Activated B cell treated with CpG ODN at 0.5 μM for 24 hours (primary cell): ENCODE data around the gene PEPD. TPM values are rescaled to one million over a fixed set of nuclear protein-coding genes. Genes with fewer than 3 reads are reported as not detected.

Experiments
- ATAC-seq: fragments of 200-7000 bp; cut with Tn5 transposase; one replicate; pipeline ENCODE4 v1.10.0; 2021; ENCODE audit warnings: low read depth, mild to moderate bottlenecking, moderate library complexity
- CTCF ChIA-PET: fragments of 350-600 bp; sonication (Branson Sonifier 250); formaldehyde crosslinking; loops from one replicate; lab custom pipeline; 2021; ENCODE audit warnings: antibody characterized with exemption; lab: Charles Lee
- POLR2A ChIA-PET: fragments of 350-600 bp; sonication (Branson Sonifier 250); formaldehyde crosslinking; loops from one replicate; lab custom pipeline; 2021; ENCODE audit warnings: antibody characterized with exemption; lab: Charles Lee
- DNase-seq: peaks from one replicate; pipeline ENCODE4 v3.0.0; 2022
- H3K27ac Mint-ChIP-seq: one replicate; pipeline ENCODE4 v1.8.0; 2020; ENCODE audit warnings: mixed read lengths
- H3K27me3 Mint-ChIP-seq: one replicate; pipeline ENCODE4 v1.8.0; 2021; ENCODE audit warnings: mixed read lengths
- H3K36me3 Mint-ChIP-seq: one replicate; pipeline ENCODE4 v1.8.0; 2021; ENCODE audit warnings: low read depth, mixed read lengths
- H3K4me1 Mint-ChIP-seq: one replicate; pipeline ENCODE4 v1.8.0; 2021; ENCODE audit warnings: mixed read lengths
- H3K4me3 Mint-ChIP-seq: one replicate; pipeline ENCODE4 v1.8.0; 2020; ENCODE audit warnings: mild to moderate bottlenecking, mixed read lengths
- H3K9me3 Mint-ChIP-seq: one replicate; pipeline ENCODE4 v1.8.0; 2020; ENCODE audit warnings: mixed read lengths
- CTCF ChIP-seq: fragments of 200-600 bp; IDR thresholded peaks from one replicate; pipeline ENCODE4 v1.8.0; 2022; ENCODE audit warnings: antibody characterized with exemption, mild to moderate bottlenecking
- intact Hi-C: fragments of 100-400 bp; cut with micrococcal nuclease; formaldehyde crosslinking; loops from one replicate; pipeline ENCODE4 v1.15.1; 2024
- total RNA-seq: library from RNA; stranded (reverse); gene quantifications from 2 replicates; pipeline ENCODE4 v1.2.3, GENCODE V29; 2022

Gene PEPD
- total RNA-seq, 1 donor from 2014 or later, result 49.1 TPM

GRCh38 chr19:33340991-33341390 lies 180.6 kb downstream of the PEPD start:
- Mint-ChIP-seq H3K27me3 (peaks cover 43% of the 10 kb centered on the region), H3K4me1 (no peaks in the 10 kb centered on the region), H3K36me3 (no peaks in the 10 kb centered on the region), H3K9me3 (no peaks in the 10 kb centered on the region), H3K4me3 (no peak overlapping the region), H3K27ac (no peak overlapping the region)
- DNase-seq (no peak), ATAC-seq (no peak)
- intact Hi-C loops, result no loop called here
- ChIA-PET CTCF (no interaction called here), POLR2A (no interaction called here)
- TF ChIP-seq CTCF, result no peak

- H3K27me3 Mint-ChIP-seq, result peaks cover 28% of the 10 kb centered on the region
- DNase-seq, result no peak
- no peaks in the 10 kb centered on the region for H3K9me3 Mint-ChIP-seq
- ChIA-PET CTCF (no interaction called here), POLR2A (no interaction called here)
- no peaks in the 10 kb centered on the region for H3K4me1 Mint-ChIP-seq
- intact Hi-C loops, result no loop called here
- no peak for TF ChIP-seq CTCF
- no peaks in the 10 kb centered on the region for H3K36me3 Mint-ChIP-seq
- H3K4me3 Mint-ChIP-seq, result no peak overlapping the region
- no peak for ATAC-seq
- no peak overlapping the region for H3K27ac Mint-ChIP-seq
These were observed 182.3 kb downstream of the PEPD start for GRCh38 chr19:33339016-33339984.

Other genes starting within 250 kb of the PEPD start
- 0.51 and 0.83 TPM in 2 replicates for gene CEBPA, start 219.3 kb downstream of the PEPD start, total RNA-seq
- 30.6 and 32.0 TPM in 2 replicates for gene CEBPG, start 148.1 kb downstream of the PEPD start, total RNA-seq
- gene CHST8, start 100.2 kb upstream of the PEPD start, total RNA-seq, result not detected in 2 replicates